Stimulated activated CD4-positive, alpha-beta T cell treated with anti-CD3 and anti-CD28 coated beads, Interleukin-15, amount 100 ng/mL, for 24 hours (primary cell): Measurements from ENCODE around the gene CCDC57.

Experiments used
- DNase-seq: peaks from one replicate; pipeline ENCODE4 v3.0.0-alpha.2; 2020

Gene CCDC57

GRCh38 chr17:82173351-82174041, 39.1 kb downstream of the CCDC57 start:
- DNase-seq, result no peak

GRCh38 chr17:82172486-82173160, 40.0 kb downstream of the CCDC57 start:
- DNase-seq, result no peak

- DNase-seq, result no peak
Measured at GRCh38 chr17:82171750-82172375, 40.8 kb downstream of the CCDC57 start.

- no peak for DNase-seq
Measured at GRCh38 chr17:82170412-82170961, 42.2 kb downstream of the CCDC57 start.

GRCh38 chr17:82168568-82168967, 44.1 kb downstream of the CCDC57 start:
- no peak for DNase-seq

GRCh38 chr17:82167028-82167427, 45.6 kb downstream of the CCDC57 start:
- no peak for DNase-seq

- DNase-seq, result no peak
Measured at GRCh38 chr17:82164853-82165252, 47.8 kb downstream of the CCDC57 start.

GRCh38 chr17:82161216-82161615, 51.4 kb downstream of the CCDC57 start:
- no peak for DNase-seq

- DNase-seq, result no peak
Measured at GRCh38 chr17:82160075-82160474, 52.6 kb downstream of the CCDC57 start.

- DNase-seq, result no peak
Measured at GRCh38 chr17:82158825-82159224, 53.8 kb downstream of the CCDC57 start.

GRCh38 chr17:82157046-82158035, 55.3 kb downstream of the CCDC57 start:
- DNase-seq, result no peak

- DNase-seq, result no peak
Measured at GRCh38 chr17:82156284-82156925, 56.2 kb downstream of the CCDC57 start.

- no peak for DNase-seq
Measured at GRCh38 chr17:82155606-82156005, 57.0 kb downstream of the CCDC57 start.

GRCh38 chr17:82154881-82155331, 57.7 kb downstream of the CCDC57 start:
- no peak for DNase-seq

- peak; percentile 85 for DNase-seq
Measured at GRCh38 chr17:82153745-82154375, 58.8 kb downstream of the CCDC57 start.

- no peak for DNase-seq
Measured at GRCh38 chr17:82153295-82153691, 59.3 kb downstream of the CCDC57 start.

GRCh38 chr17:82152556-82153294, 59.9 kb downstream of the CCDC57 start:
- DNase-seq, result no peak

GRCh38 chr17:82152114-82152513, 60.5 kb downstream of the CCDC57 start:
- no peak for DNase-seq

GRCh38 chr17:82151106-82151957, 61.3 kb downstream of the CCDC57 start:
- no peak for DNase-seq
